HepG2 (cell line): Measurements from ENCODE around the gene GDF2. TPM values are rescaled to one million over a fixed set of nuclear protein-coding genes. Genes with fewer than 3 reads are reported as not detected.

ENCODE experiments used
- ATAC-seq: fragments of 200-7000 bp; cut with Tn5 transposase; 3 replicates; pipeline ENCODE4 v1.9.1; 2020; ENCODE audit warnings: mild to moderate bottlenecking, moderate library complexity
- BruUV-seq: library from RNA; stranded (reverse); fragments of 400-500 nt; replicated peaks from 2 replicates; lab custom pipeline; 2021; lab: Mats Ljungman, UMichigan
- CTCF ChIA-PET: fragments of 300-600 bp; formaldehyde crosslinking; extraction: SDS; loops from one replicate; lab custom pipeline; 2021; ENCODE audit warnings: low total read pairs, inconsistent platforms, low intra/inter-chr PET ratio; lab: Yijun Ruan, JAX
- POLR2A ChIA-PET: fragments of 350-600 bp; sonication (Branson Sonifier 250); formaldehyde crosslinking; loops from one replicate; lab custom pipeline; 2020; ENCODE audit warnings: antibody characterized with exemption, inconsistent platforms; lab: Yijun Ruan, JAX
- DNase-seq: peaks from one replicate; pipeline ENCODE4 v3.0.0-alpha.2; 2015; ENCODE audit warnings: low spot score
- FAIRE-seq: peaks from 3 replicates; lab custom pipeline; 2011; peaks lifted over from hg19 to GRCh38; lab: Jason Lieb, UNC
- H2AFZ ChIP-seq: one replicate; pipeline ENCODE4 v1.6.1; 2011; ENCODE audit warnings: low read length, inconsistent platforms
- H3K27ac ChIP-seq: fragments of 300-600 bp; 3 replicates; pipeline ENCODE4 v1.8.0; 2011; ENCODE audit warnings: mixed run types, mild to moderate bottlenecking, mixed read lengths, low read length, inconsistent platforms; ENCODE audit not compliant: insufficient read depth; ENCODE audit errors: extremely low read length
- H3K27me3 ChIP-seq, 2 experiments: fragments of 200-600 bp in 1 of 2; 2 replicates in 1 of 2; 3 replicates in 1 of 2; pipeline versions ENCODE4 v1.6.0 to v1.8.0; 2011; ENCODE audit warnings: low read length in 2 of 2, mild to moderate bottlenecking in 2 of 2, moderate library complexity in 2 of 2, inconsistent platforms in 1 of 2; ENCODE audit not compliant: insufficient read depth in 2 of 2, control insufficient read depth in 1 of 2
- H3K36me3 ChIP-seq, 2 experiments: fragments of 200-600 bp in 1 of 2; replicated peaks in 1 of 2; 2 replicates in 1 of 2; 3 replicates in 1 of 2; pipeline versions ENCODE4 v1.5.1 to v1.8.0; 2011; ENCODE audit warnings: low read length in 2 of 2, inconsistent platforms in 1 of 2; ENCODE audit not compliant: insufficient read depth in 2 of 2, control insufficient read depth in 1 of 2
- H3K4me1 ChIP-seq: 2 replicates; pipeline ENCODE4 v1.5.1; 2012; ENCODE audit warnings: low read length, inconsistent platforms; ENCODE audit not compliant: insufficient read depth
- H3K4me2 ChIP-seq: 2 replicates; pipeline ENCODE4 v1.6.0; 2011; ENCODE audit warnings: low read depth, low read length, inconsistent platforms
- H3K4me3 ChIP-seq, 3 experiments: fragments of 200-600 bp in 1 of 3; sonication (generic), shearing (Covaris generic) in 1 of 3; replicated peaks in 1 of 3; 2 replicates each; pipeline ENCODE4 v1.5.1; 2011 to 2016; ENCODE audit warnings: low read length in 3 of 3, inconsistent platforms in 2 of 3, low read depth in 2 of 3, mild to moderate bottlenecking in 2 of 3, control low read depth in 1 of 3, mixed read lengths in 1 of 3; ENCODE audit not compliant: insufficient read depth in 1 of 3
- H3K79me2 ChIP-seq: one replicate; pipeline ENCODE4 v1.6.1; 2011; ENCODE audit warnings: low read length, inconsistent platforms; ENCODE audit not compliant: insufficient read depth
- H3K9ac ChIP-seq: 2 replicates; pipeline ENCODE4 v1.6.0; 2011; ENCODE audit warnings: mild to moderate bottlenecking, low read depth, low read length, inconsistent platforms; ENCODE audit not compliant: insufficient read depth
- H3K9me3 ChIP-seq: 2 replicates; pipeline ENCODE4 v1.5.1; 2012; ENCODE audit warnings: mild to moderate bottlenecking, low read length
- H4K20me1 ChIP-seq: 2 replicates; pipeline ENCODE4 v1.6.0; 2011; ENCODE audit warnings: inconsistent platforms, mild to moderate bottlenecking, low read length, moderate library complexity; ENCODE audit not compliant: insufficient read depth
- AKAP8 ChIP-seq: sonication (generic); formaldehyde crosslinking; IDR thresholded peaks from 2 replicates; pipeline ENCODE4 v1.5.1; 2020; ENCODE audit warnings: mild to moderate bottlenecking, missing genetic modification reagents
- CCDC6 ChIP-seq: sonication (generic); formaldehyde crosslinking; IDR thresholded peaks from 2 replicates; pipeline ENCODE4 v1.8.1; 2022; ENCODE audit warnings: mild to moderate bottlenecking, missing genetic modification reagents, moderate library complexity
- HCFC1 ChIP-seq: fragments of 150-350 bp; IDR thresholded peaks from 2 replicates; pipeline ENCODE4 v1.6.1; 2014; ENCODE audit warnings: low read depth, low read length
- MYNN ChIP-seq: sonication (generic); formaldehyde crosslinking; IDR thresholded peaks from 2 replicates; pipeline ENCODE4 v1.4.0; 2020; ENCODE audit warnings: mild to moderate bottlenecking, low read depth, missing genetic modification reagents
- SETDB1 ChIP-seq: sonication (generic); formaldehyde crosslinking; IDR thresholded peaks from 2 replicates; pipeline ENCODE4 v1.5.1; 2020; ENCODE audit warnings: missing genetic modification reagents, mild to moderate bottlenecking, borderline replicate concordance
- SRSF1 ChIP-seq: fragments of 200-400 bp; formaldehyde crosslinking; optimal IDR thresholded peaks from 2 replicates; pipeline ENCODE3; 2017; ENCODE audit warnings: mild to moderate bottlenecking, low read depth, low read length, moderate library complexity
- UBTF ChIP-seq: sonication (generic); formaldehyde crosslinking; IDR thresholded peaks from 2 replicates; pipeline ENCODE4 v1.4.0; 2020; ENCODE audit warnings: mild to moderate bottlenecking, missing genetic modification reagents
- ZNF143 ChIP-seq: sonication (generic); formaldehyde crosslinking; IDR thresholded peaks from 2 replicates; pipeline ENCODE4 v1.4.0; 2020; ENCODE audit warnings: missing genetic modification reagents
- ZNF441 ChIP-seq: sonication (generic); formaldehyde crosslinking; IDR thresholded peaks from 2 replicates; pipeline ENCODE4 v1.7.0; 2021; ENCODE audit warnings: missing genetic modification reagents, borderline replicate concordance
- WGBS: methylation state at CpG from one replicate; pipeline ENCODE4 v1.1.6; 2017; ENCODE audit warnings: low lambda C conversion rate; 5-methylcytosine and 5-hydroxymethylcytosine counted together
- in situ Hi-C: cut with HindIII; loops from 2 replicates; pipeline ENCODE4 v1.10.0; 2017; ENCODE audit warnings: low pct_unique_long_range_greater_than_20kb; ENCODE audit not compliant: extremely low pct_ligation_motif_present
- intact Hi-C: fragments of 100-400 bp; cut with micrococcal nuclease; formaldehyde crosslinking; loops from one replicate; pipeline ENCODE4 v1.10.0; 2022; ENCODE audit not compliant: unreplicated experiment
- polyA plus RNA-seq, 8 experiments: library from polyadenylated mRNA; depleted of rRNA in 3 of 8; stranded (reverse) in 7 of 8; unstranded in 1 of 8; fragments of >200 nt; fragmentation: Illumina TruSeq in 4 of 8; extraction: Trizol in 4 of 8; gene quantifications; 2 replicates each; pipeline versions ENCODE4 v1.2.1 to v1.2.3, GENCODE V29; 2011 to 2016; ENCODE audit warnings: low read depth in 4 of 8, missing spikeins in 1 of 8, mixed read lengths in 1 of 8; ENCODE audit not compliant: insufficient read depth in 1 of 8
- total RNA-seq, 5 experiments: library from RNA; depleted of rRNA; stranded (reverse); fragments of >200 nt; fragmentation: Illumina TruSeq; extraction: Trizol; gene quantifications; 2 replicates each; pipeline ENCODE4 v1.2.3, GENCODE V29; 2016; ENCODE audit warnings: low read depth in 1 of 5

The GDF2 gene
- total and polyA plus RNA-seq, 2 of the 13 experiments (the other 11 are each of a cell fraction or from before 2014, with no cell fraction given): not detected

GRCh38 chr10:47286591-47287315 lies 35.5 kb upstream of the GDF2 start:
- ATAC-seq (no peak), DNase-seq (no peak), FAIRE-seq (no peak)
- intact Hi-C loops: no loop called here
- Histone ChIP-seq H3K4me1 (no peaks in the 10 kb centered on the region), H2AFZ (no peak overlapping the region), H3K9me3 (no peaks in the 10 kb centered on the region), H3K9ac (no peak overlapping the region), H3K36me3 (no peaks in the 10 kb centered on the region), H3K4me2 (no peak overlapping the region), H3K27me3 (peaks cover 2 to 16% of the 10 kb centered on the region in 2 experiments; a peak in 3 of 5 replicates), H3K4me3 (no peak overlapping the region), H3K79me2 (no peaks in the 10 kb centered on the region), H4K20me1 (no peaks in the 10 kb centered on the region), H3K27ac (no peak overlapping the region)
- ChIA-PET POLR2A (no interaction called here), CTCF (no interaction called here)
- in situ Hi-C loops: no loop called here
- TF ChIP-seq SRSF1: no peak
- TF ChIP-seq HCFC1: no peak
- no peak for TF ChIP-seq SETDB1 (CRISPR knock-in tag)
- TF ChIP-seq UBTF (CRISPR knock-in tag): no peak
- TF ChIP-seq CCDC6 (CRISPR knock-in tag): no peak
- TF ChIP-seq ZNF441 (CRISPR knock-in tag): no peak
- TF ChIP-seq AKAP8 (CRISPR knock-in tag): no peak
- no peak for TF ChIP-seq ZNF143
- TF ChIP-seq MYNN (CRISPR knock-in tag): no peak
- WGBS: 33% methylated on average over 4 of the region's 4 CpGs
- no TSS peak for BruUV-seq
